Measurements from ENCODE around the gene AP5Z1.

AP5Z1 gene

GRCh38 chr7:4766666-4767519 lies 8.5 kb upstream of the AP5Z1 start:
- DNase-seq (ENCODE audit: low spot score), result no peak

DNA sequence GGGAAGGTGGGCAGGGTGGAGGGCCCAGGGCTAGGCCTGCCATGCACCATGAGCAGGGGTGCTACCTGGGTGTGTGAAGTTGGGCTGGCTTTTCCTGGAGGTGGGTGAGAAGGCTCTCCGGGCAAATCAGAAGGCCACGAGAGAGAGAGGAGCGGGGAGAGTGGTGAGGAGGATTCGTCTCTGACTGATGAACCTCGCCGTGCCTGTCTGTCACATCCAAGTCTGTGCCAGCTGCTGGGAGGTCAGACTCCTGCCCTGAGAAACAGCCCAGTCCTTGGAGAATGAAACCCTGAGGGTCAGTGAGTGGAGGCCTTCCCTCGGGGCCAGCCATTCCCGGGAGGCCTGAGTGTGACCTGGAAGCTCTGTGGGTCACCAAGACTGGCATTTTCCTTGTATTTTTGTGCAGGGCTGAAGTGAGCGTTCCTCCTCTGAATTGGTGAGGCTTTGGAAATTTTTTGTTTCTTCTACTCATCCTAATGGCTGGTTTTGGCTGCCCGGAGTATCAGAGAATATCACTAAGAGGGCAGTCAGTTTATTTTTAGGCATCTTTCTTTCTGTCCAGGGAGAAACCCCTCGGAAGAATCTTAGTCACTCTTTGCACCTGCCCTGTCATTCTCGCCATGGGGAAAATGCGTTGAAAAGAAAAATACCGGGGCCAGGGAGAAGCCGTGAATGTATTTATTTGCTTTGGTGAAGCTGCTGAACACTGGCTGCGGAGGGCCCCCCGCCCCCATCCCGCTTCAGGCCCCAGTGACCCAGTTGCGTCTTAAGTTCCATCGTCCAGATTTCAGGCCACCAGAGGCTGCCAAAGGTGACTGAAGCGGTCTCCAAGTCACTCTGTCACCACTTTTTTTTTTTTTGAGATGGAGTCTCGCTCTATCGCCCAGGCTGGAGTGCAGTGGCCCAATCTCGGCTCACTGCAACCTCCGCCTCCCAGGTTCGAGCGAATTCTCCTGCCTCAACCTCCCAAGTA lies 6.5 kb upstream of the AP5Z1 start:
- no peak for DNase-seq (ENCODE audit: low spot score)

- no peak for DNase-seq (ENCODE audit: low spot score)
Observed at GRCh38 chr7:4769761-4770160, 5.7 kb upstream of the AP5Z1 start.

DNA sequence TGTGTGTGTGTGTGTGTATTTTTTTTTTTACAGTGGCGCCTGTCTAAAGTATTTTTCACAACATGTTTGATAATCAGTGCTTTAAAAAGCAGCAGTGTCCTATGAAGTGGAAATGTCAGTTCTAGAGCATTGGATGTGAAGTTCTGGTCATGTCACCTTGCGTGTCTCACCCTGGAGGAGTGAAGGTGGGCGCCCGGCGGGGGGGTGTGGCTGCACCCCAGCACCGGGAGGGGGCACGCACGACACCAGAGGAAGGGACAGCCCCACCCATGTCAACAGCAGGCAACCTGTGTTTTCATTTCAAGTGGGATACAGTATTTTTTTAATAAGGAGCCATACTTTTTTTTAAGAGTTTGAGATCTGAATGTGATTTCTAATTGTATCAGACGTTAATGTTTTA lies 4.5 kb upstream of the AP5Z1 start:
- DNase-seq (ENCODE audit: low spot score), result no peak

DNA sequence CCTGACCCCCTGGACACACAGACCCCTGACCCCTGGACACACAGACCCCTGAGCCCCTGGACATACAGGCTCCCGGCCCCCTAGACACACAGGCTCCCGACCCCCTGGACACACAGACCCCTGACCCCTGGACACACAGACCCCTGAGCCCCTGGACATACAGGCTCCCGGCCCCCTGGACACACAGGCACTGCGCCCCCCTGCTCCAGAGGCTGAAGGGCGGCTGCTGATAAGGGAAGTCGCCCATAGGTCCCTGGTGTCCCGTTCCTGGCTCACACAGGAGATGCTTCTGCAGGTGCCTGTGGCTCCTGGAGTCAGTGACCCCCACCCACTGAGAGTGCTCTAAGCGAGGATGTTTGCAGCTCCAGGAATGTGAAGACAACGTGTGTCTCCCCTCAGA lies 3.7 kb upstream of the AP5Z1 start:
- DNase-seq (ENCODE audit: low spot score), result no peak

DNA sequence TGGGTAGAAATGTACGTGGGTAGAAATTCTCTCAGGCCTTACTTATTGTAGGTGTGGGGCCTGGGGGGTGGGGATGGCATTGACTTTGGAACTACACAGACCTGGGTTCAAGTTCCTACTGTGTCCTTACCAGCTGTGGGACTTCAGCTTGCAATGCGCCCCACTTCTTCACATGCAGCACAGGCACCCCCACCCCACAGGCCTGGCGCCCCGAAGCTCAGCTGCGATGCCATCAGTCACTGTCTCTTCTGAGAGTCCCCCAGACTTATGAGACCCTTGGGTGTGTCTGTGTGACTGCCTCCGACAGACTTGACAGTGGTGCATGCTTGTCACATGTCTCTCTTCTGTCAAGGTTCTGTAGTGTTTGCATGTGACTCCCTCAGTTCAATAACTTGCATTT lies 3.1 kb upstream of the AP5Z1 start:
- DNase-seq (ENCODE audit: low spot score), result no peak

DNA sequence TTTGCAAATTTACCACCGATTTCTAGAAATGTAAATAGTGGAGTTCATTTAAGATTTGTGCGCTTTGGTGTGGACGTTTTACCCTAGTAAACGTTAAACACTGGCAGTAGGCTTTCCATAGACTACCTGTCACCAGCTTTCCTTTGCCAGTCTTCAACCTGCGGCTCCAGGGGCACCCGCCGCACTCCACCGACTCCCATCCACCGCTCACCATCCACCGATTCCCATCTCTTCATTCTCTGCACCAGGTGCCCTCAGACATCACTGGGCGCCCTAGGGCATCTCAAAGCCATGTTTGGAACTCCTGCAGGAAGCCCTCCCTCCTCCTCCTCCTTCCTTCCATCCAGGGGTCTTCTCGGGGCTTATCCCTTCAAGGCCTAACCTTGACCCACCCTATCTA lies 1.4 kb upstream of the AP5Z1 start:
- DNase-seq (ENCODE audit: low spot score), result no peak

- no peak for DNase-seq (ENCODE audit: low spot score)
Observed at GRCh38 chr7:4774658-4775249, 669 bp upstream of the AP5Z1 start.

GRCh38 chr7:4775848-4776623 lies 613 bp downstream of the AP5Z1 start:
- peak; percentile 44 for DNase-seq (ENCODE audit: low spot score)

DNA sequence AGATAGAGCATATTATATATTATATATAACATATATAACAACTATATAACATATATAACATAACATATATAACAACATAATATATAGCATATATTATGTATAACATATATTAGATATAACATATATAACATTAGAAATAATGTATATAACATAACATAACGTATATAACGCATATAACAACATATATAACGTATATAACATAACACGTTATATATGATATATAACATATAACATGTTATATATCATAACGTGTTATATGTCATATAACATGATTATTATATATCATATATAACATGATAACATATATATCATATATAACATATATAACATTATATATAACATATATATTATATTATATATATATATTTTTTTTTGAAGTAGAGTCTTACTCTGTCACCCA lies 3.7 kb downstream of the AP5Z1 start:
- no peak for DNase-seq (ENCODE audit: low spot score)

DNA sequence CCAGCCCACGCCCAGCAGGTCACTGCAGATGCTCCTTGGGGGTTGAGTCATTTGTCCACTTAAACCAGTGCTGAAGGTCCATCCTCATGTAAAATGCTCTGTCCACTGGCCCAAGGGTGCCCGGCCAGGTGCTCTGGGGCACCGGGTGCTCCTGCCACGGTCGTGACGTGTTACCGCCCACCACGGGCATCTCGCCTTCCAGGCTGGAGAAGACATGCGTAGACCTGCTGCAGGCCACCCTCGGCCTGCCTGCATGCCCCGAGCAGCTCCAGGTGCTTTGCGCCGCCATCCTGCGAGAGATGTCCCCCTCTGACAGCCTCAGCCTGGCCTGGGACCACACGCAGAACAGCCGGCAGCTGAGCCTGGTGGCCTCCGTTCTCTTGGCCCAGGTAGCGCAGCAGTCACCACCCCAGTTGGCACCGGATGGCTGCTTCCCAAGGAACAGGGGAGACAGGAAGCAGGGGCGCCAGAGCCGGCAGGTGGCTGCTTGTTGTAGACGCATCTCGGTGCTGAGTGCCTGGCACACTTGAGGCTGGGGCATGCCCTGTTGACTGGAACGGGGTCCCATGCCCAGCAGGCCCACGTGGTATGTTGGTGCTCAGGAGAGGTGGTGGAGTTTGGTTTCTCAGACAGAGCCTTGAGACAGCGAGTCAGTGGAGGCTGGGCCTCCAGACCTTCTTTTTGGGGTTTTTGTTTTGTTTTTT lies 6.1 kb downstream of the AP5Z1 start:
- DNase-seq (ENCODE audit: low spot score), result no peak

GRCh38 chr7:4782333-4783291 lies 7.2 kb downstream of the AP5Z1 start:
- no peak for DNase-seq (ENCODE audit: low spot score)

DNA sequence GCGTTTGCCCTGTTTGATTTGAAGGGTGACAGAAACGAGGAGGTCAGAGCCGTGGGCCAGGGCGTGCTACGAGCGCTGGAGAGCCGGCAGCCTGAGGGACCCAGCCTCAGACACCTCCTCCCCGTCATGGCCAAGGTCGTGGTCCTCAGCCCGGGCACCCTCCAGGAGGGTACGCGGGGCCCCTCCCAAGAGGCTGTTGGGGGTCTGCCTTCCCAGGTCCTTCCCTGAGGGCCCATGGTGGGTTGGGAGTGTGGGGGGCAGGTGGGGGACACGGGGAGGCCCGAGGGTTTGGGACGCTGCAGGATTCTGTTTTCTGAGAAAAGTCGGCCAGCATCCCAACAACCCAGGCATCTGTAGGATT lies 7.8 kb downstream of the AP5Z1 start:
- DNase-seq (ENCODE audit: low spot score), result no peak

- no peak for DNase-seq (ENCODE audit: low spot score)
Observed at GRCh38 chr7:4783762-4784351, 8.4 kb downstream of the AP5Z1 start.

GRCh38 chr7:4784799-4785198 lies 9.4 kb downstream of the AP5Z1 start:
- DNase-seq (ENCODE audit: low spot score), result no peak

GRCh38 chr7:4785371-4785770 lies 9.9 kb downstream of the AP5Z1 start:
- DNase-seq (ENCODE audit: low spot score), result no peak

DNA sequence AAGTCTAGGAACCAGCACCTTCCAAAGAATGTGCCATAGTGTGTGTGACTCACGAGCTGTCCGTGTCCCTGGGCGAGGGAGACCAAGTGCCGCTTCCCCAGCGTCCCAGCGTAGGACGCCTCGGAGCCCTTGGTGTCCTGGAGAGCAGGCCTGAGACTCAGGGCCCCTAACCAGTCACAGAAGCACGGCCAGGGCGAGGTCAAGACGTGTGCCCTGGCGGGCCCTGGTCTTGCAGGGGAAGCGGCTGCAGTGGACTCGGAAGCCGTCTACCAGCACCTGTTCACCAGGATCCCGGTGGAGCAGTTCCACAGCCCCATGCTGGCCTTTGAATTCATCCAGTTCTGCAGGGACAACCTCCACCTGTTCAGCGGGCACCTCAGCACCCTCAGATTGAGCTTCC lies 10.6 kb downstream of the AP5Z1 start:
- no peak for DNase-seq (ENCODE audit: low spot score)

DNA sequence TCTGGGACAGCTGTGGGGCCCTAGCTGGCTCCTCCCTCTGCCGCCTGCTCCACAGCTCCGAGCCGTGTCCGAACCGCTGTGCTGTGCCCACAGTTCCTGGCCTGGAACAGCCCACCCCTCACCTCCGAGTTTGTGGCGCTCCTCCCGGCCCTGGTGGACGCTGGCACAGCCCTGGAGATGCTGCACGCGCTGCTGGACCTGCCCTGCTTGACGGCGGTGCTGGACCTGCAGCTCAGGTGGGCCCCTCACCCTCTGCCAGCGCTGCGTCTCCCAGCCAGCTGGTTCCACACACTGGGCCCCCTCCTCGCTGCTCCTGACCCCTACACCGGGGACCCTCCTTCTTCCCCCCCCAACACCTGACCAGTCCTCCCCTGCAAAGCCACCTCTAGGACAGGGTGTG lies 12.1 kb downstream of the AP5Z1 start:
- no peak for DNase-seq (ENCODE audit: low spot score)

DNA sequence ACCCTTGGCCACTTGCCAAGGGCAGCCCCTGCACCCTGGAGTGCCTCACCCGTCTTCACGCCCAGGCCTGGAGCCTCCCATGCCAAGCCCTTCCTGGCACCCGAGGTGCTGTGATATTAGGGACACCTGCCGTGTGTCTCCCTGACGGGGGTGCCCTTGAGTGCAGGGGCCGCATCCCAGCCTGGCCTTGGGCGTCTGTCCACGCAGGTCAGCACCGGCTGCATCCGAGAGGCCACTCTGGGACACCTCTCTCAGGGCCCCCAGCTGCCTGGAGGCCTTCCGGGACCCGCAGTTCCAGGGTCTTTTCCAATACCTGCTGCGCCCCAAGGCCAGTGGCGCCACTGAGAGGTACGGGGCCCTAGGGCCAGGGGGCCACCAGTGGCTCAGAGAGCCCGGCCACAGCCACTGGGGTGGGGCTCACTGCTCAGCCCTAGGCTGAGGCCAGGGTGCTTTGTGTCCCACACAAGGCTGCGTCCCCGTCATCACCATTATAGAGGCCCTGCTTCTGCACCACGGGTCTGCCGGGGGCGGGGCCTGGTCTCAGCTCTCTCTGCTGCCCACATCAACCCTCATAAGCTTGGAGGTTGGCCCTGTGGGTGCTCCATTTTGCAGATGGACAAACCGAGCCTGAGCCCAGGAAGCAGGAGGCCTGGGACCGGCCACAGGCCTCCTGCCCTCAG lies 12.7 kb downstream of the AP5Z1 start:
- no peak for DNase-seq (ENCODE audit: low spot score)

Measured in activated CD4-positive, alpha-beta T cell treated with anti-CD3 and anti-CD28 coated beads, Interleukin-2, Interleukin-4, amounts not matched to agents 100 ng/mL and 50 ng/mL, durations not matched to agents 16 hours and 8 hours (primary cell).